HUES64 (cell line): ENCODE measurements around the gene MAP3K15.

Experiments used
- H3K27ac ChIP-seq: 2 replicates; pipeline ENCODE4 v1.7.0; 2013; ENCODE audit warnings: low read depth, low read length, inconsistent platforms
- H3K27me3 ChIP-seq: 2 replicates; pipeline ENCODE4 v1.6.1; 2013; ENCODE audit warnings: mild to moderate bottlenecking, low read length; ENCODE audit not compliant: insufficient read depth
- H3K36me3 ChIP-seq: 2 replicates; pipeline ENCODE4 v1.6.1; 2013; ENCODE audit warnings: mild to moderate bottlenecking, low read length; ENCODE audit not compliant: insufficient read depth
- H3K4me1 ChIP-seq: 2 replicates; pipeline ENCODE4 v1.6.1; 2013; ENCODE audit warnings: mild to moderate bottlenecking, low read length, moderate library complexity; ENCODE audit not compliant: insufficient read depth
- H3K4me3 ChIP-seq: 2 replicates; pipeline ENCODE4 v1.5.1; 2013; ENCODE audit warnings: mild to moderate bottlenecking, low read length, moderate library complexity
- H3K9ac ChIP-seq: 2 replicates; pipeline ENCODE4 v1.6.1; 2013; ENCODE audit warnings: mild to moderate bottlenecking, low read depth, low read length
- H3K9me3 ChIP-seq: 2 replicates; pipeline ENCODE4 v1.6.1; 2013; ENCODE audit warnings: low read depth, low read length; ENCODE audit not compliant: insufficient read depth
- WGBS: fragments of 150-250, 120-280 bp; methylation state at CpG from one replicate; pipeline ENCODE4 v1.1.7; 2013; ENCODE audit warnings: missing lambda C conversion rate; 5-methylcytosine and 5-hydroxymethylcytosine counted together

The MAP3K15 gene

GRCh38 chrX:19549838-19550237 lies 34.5 kb upstream of the MAP3K15 start:
- Histone ChIP-seq H3K4me1 (no peaks in the 10 kb centered on the region), H3K36me3 (no peaks in the 10 kb centered on the region), H3K9me3 (no peaks in the 10 kb centered on the region), H3K9ac (no peak overlapping the region), H3K27ac (no peak overlapping the region), H3K4me3 (no peak overlapping the region), H3K27me3 (no peaks in the 10 kb centered on the region)
- 92% methylated on average over 7 of the region's 7 CpGs for WGBS

- no peaks in the 10 kb centered on the region for H3K9me3 ChIP-seq
- H3K4me3 ChIP-seq = no peak overlapping the region
- H3K27ac ChIP-seq = no peak overlapping the region
- no peaks in the 10 kb centered on the region for H3K36me3 ChIP-seq
- H3K4me1 ChIP-seq = no peaks in the 10 kb centered on the region
- 100% methylated on average over 2 of the region's 6 CpGs for WGBS
- H3K9ac ChIP-seq = no peak overlapping the region
- H3K27me3 ChIP-seq = no peaks in the 10 kb centered on the region
Observed at GRCh38 chrX:19548934-19549333, 33.6 kb upstream of the MAP3K15 start.

GRCh38 chrX:19548279-19548678 lies 33.0 kb upstream of the MAP3K15 start:
- H3K9ac ChIP-seq = no peak overlapping the region
- no peaks in the 10 kb centered on the region for H3K4me1 ChIP-seq
- 70% methylated on average over 1 of the region's 2 CpGs for WGBS

DNA sequence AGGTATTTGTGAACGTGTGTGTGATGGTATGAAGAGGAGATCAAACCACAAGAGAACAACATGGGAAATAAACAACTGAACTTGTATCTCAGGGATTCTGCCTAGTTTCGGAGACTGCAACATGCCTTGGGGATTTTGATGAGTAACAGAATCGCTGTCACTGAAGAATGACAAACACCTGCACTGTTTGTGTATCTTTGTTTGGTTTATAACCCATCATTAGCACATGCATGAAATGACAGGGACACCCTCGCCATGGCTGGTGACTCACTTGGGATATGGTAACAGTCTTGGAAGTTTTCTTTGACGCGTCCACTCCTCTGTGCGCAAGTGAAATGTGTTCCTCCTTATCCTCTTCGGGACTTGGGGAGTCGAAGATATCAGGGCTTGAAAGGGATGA lies 30.3 kb upstream of the MAP3K15 start:
- Histone ChIP-seq H3K36me3 (no peaks in the 10 kb centered on the region), H3K27me3 (no peaks in the 10 kb centered on the region), H3K4me3 (no peak overlapping the region), H3K27ac (no peak overlapping the region), H3K9ac (no peak overlapping the region), H3K4me1 (no peaks in the 10 kb centered on the region), H3K9me3 (no peaks in the 10 kb centered on the region)
- 91% methylated on average over 9 of the region's 9 CpGs for WGBS

More at GRCh38 chrX:19548279-19548678, 33.0 kb upstream of the MAP3K15 start:
- Histone ChIP-seq H3K4me3 (no peak overlapping the region), H3K27ac (no peak overlapping the region), H3K36me3 (no peaks in the 10 kb centered on the region), H3K9me3 (no peaks in the 10 kb centered on the region), H3K27me3 (no peaks in the 10 kb centered on the region)

GRCh38 chrX:19544693-19545305 lies 29.5 kb upstream of the MAP3K15 start:
- H3K4me1 ChIP-seq = no peaks in the 10 kb centered on the region
- no peak overlapping the region for H3K9ac ChIP-seq
- no peaks in the 10 kb centered on the region for H3K36me3 ChIP-seq
- no peaks in the 10 kb centered on the region for H3K9me3 ChIP-seq
- no peaks in the 10 kb centered on the region for H3K27me3 ChIP-seq
- no peak overlapping the region for H3K27ac ChIP-seq
- WGBS = 71% methylated on average over 5 of the region's 8 CpGs
- no peak overlapping the region for H3K4me3 ChIP-seq

DNA sequence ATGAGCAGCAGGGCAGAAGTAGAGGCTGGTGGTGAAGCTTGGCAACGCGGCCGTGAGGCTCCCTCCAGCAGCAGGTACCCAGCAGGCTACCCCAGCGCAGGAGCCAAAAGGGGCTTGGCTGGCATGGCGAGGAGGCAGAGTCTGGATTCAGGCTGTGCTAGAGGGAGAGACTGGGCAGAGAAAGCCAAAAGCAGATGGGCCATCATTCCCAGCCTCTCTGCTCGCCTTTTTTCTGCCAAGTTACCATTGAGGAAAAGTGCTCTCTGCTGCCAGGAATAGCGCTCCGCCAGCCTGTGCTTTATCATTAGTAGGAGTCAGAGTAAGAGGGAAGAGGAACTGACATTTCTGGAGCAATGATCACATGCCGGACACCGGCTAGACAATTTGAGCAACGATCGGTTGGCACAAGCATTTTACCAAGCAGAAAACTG lies 28.7 kb upstream of the MAP3K15 start:
- Histone ChIP-seq H3K9ac (no peak overlapping the region), H3K27me3 (no peaks in the 10 kb centered on the region), H3K9me3 (no peaks in the 10 kb centered on the region), H3K27ac (no peak overlapping the region), H3K36me3 (no peaks in the 10 kb centered on the region), H3K4me1 (no peaks in the 10 kb centered on the region), H3K4me3 (no peak overlapping the region)
- WGBS = 94% methylated on average over 12 of the region's 12 CpGs

GRCh38 chrX:19543020-19543715 lies 27.9 kb upstream of the MAP3K15 start:
- Histone ChIP-seq H3K27me3 (no peaks in the 10 kb centered on the region), H3K9me3 (no peaks in the 10 kb centered on the region), H3K4me1 (no peaks in the 10 kb centered on the region), H3K27ac (no peak overlapping the region), H3K4me3 (no peak overlapping the region), H3K36me3 (no peaks in the 10 kb centered on the region), H3K9ac (no peak overlapping the region)
- 92% methylated on average over 9 of the region's 9 CpGs for WGBS

GRCh38 chrX:19541931-19542330 lies 26.6 kb upstream of the MAP3K15 start:
- H3K4me1 ChIP-seq = no peaks in the 10 kb centered on the region
- H3K9ac ChIP-seq = no peak overlapping the region
- H3K27ac ChIP-seq = no peak overlapping the region
- no peaks in the 10 kb centered on the region for H3K27me3 ChIP-seq
- H3K9me3 ChIP-seq = no peaks in the 10 kb centered on the region
- WGBS = 94% methylated on average over 19 of the region's 19 CpGs
- H3K36me3 ChIP-seq = no peaks in the 10 kb centered on the region
- H3K4me3 ChIP-seq = no peak overlapping the region

DNA sequence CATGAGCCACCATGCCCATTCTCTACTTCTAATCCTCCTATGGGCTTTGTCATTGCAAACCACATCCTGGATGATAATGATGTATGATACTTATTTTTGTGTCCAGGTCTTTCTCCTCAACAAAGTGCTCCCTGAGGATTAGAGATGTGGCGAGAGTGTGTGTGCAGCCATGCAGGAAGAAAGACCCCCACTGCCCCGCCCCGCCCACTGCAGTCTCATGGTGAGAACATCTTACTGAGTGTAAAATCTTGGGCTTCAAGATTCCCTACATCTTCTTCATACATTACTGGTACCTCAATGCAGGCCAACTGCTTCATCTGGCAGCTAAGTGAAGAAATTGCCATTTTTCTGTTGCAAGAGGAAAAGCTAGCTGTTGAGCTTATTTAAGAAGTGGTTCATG lies 25.9 kb upstream of the MAP3K15 start:
- 100% methylated on average over 2 of the region's 3 CpGs for WGBS
- Histone ChIP-seq H3K9ac (no peak overlapping the region), H3K4me1 (no peaks in the 10 kb centered on the region), H3K4me3 (no peak overlapping the region), H3K27me3 (no peaks in the 10 kb centered on the region), H3K9me3 (no peaks in the 10 kb centered on the region), H3K36me3 (no peaks in the 10 kb centered on the region), H3K27ac (no peak overlapping the region)

DNA sequence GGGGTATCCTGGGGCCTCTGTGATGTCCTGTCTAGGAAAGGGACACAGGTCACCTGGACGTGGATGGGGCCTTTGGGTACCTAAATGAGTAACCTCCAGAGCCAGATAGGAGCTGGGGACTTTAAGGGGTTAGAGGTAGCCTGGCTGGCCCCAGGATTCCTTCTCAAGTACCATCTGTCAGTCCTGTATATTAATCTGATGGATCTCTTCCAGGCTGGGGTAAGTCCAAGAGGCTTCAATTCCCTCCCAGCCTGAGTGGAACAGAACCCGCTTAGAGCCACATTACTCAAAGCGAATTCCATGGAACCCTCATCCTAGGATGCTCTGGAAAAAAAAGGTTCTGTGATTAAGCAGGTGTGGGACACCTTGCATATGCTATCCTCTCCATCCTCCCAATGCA lies 24.8 kb upstream of the MAP3K15 start:
- WGBS = 92% methylated on average over 2 of the region's 3 CpGs
- Histone ChIP-seq H3K36me3 (no peaks in the 10 kb centered on the region), H3K9ac (no peak overlapping the region)

GRCh38 chrX:19539665-19540064 lies 24.4 kb upstream of the MAP3K15 start:
- WGBS = 94% methylated on average over 4 of the region's 4 CpGs
- H3K4me1 ChIP-seq = no peaks in the 10 kb centered on the region
- H3K27ac ChIP-seq = no peak overlapping the region
- H3K36me3 ChIP-seq = no peaks in the 10 kb centered on the region
- H3K27me3 ChIP-seq = no peaks in the 10 kb centered on the region
- no peaks in the 10 kb centered on the region for H3K9me3 ChIP-seq
- H3K9ac ChIP-seq = no peak overlapping the region
- H3K4me3 ChIP-seq = no peak overlapping the region

More for the DNA sequence above, 24.8 kb upstream of the MAP3K15 start:
- Histone ChIP-seq H3K4me3 (no peak overlapping the region), H3K27me3 (no peaks in the 10 kb centered on the region), H3K9me3 (no peaks in the 10 kb centered on the region), H3K4me1 (no peaks in the 10 kb centered on the region), H3K27ac (no peak overlapping the region)
